Activated T-helper 1 cell treated with anti-CD3 and anti-CD28 coated beads, Interleukin-12 subunit alpha, Interleukin-12 subunit beta, Interleukin-2, Interleukin-4 antibody, amounts not matched to agents 30 ng/mL and 10 ng/mL and 1 ng/mL, durations not matched to agents 14 hours and 24 hours and 36 hours (primary cell): ENCODE results near the gene SAMD10. TPM values are rescaled to one million over a fixed set of nuclear protein-coding genes. Genes with fewer than 3 reads are reported as not detected.

ENCODE experiments used
- DNase-seq: peaks from one replicate; pipeline ENCODE4 v3.0.0; 2021; ENCODE audit warnings: low spot score
- H3K27ac Mint-ChIP-seq: one replicate; pipeline ENCODE4 v1.8.0; 2021; ENCODE audit warnings: mild to moderate bottlenecking, mixed read lengths
- H3K27me3 Mint-ChIP-seq: one replicate; pipeline ENCODE4 v1.8.0; 2022; ENCODE audit warnings: mild to moderate bottlenecking, moderate library complexity, mixed read lengths; ENCODE audit not compliant: insufficient read depth
- H3K36me3 Mint-ChIP-seq: one replicate; pipeline ENCODE4 v1.8.0; 2021; ENCODE audit warnings: low read depth, mixed read lengths
- H3K4me1 Mint-ChIP-seq: one replicate; pipeline ENCODE4 v1.8.0; 2021; ENCODE audit warnings: low read depth, mixed read lengths
- H3K4me3 Mint-ChIP-seq: one replicate; pipeline ENCODE4 v1.8.0; 2021; ENCODE audit warnings: mild to moderate bottlenecking, moderate library complexity, mixed read lengths
- H3K9me3 Mint-ChIP-seq: one replicate; pipeline ENCODE4 v1.8.0; 2021; ENCODE audit warnings: mixed read lengths
- intact Hi-C: fragments of 100-400 bp; cut with micrococcal nuclease; formaldehyde crosslinking; loops from one replicate; pipeline ENCODE4 v1.15.1; 2024
- total RNA-seq: library from RNA; stranded (reverse); gene quantifications from 2 replicates; pipeline ENCODE4 v1.2.3, GENCODE V29; 2022

Gene SAMD10
- total RNA-seq, 1 donor from 2014 or later, result 34.9 TPM

- Mint-ChIP-seq H3K4me1 (peaks cover 30% of the 10 kb centered on the region), H3K4me3 (no peak overlapping the region), H3K9me3 (no peaks in the 10 kb centered on the region), H3K27ac (no peak overlapping the region), H3K36me3 (peaks cover 10% of the 10 kb centered on the region), H3K27me3 (no peaks in the 10 kb centered on the region)
- intact Hi-C loops, result no loop called here
- no peak for DNase-seq
Observed at GRCh38 chr20:63944078-63944941, 35.1 kb downstream of the SAMD10 start.

GRCh38 chr20:63943808-63944077 lies 35.7 kb downstream of the SAMD10 start:
- Mint-ChIP-seq H3K9me3 (no peaks in the 10 kb centered on the region), H3K4me3 (no peak overlapping the region), H3K27me3 (no peaks in the 10 kb centered on the region), H3K27ac (no peak overlapping the region), H3K36me3 (peaks cover 8% of the 10 kb centered on the region), H3K4me1 (peaks cover 24% of the 10 kb centered on the region)
- intact Hi-C loops, result no loop called here
- DNase-seq, result no peak

- no peaks in the 10 kb centered on the region for H3K9me3 Mint-ChIP-seq
- no peak for DNase-seq
- no peak overlapping the region for H3K27ac Mint-ChIP-seq
- peaks cover 19% of the 10 kb centered on the region for H3K4me1 Mint-ChIP-seq
- no peak overlapping the region for H3K4me3 Mint-ChIP-seq
- peaks cover 6% of the 10 kb centered on the region for H3K36me3 Mint-ChIP-seq
- intact Hi-C loops, result no loop called here
- H3K27me3 Mint-ChIP-seq, result no peaks in the 10 kb centered on the region
Observed at GRCh38 chr20:63942969-63943807, 36.3 kb downstream of the SAMD10 start.

GRCh38 chr20:63942250-63942951 lies 37.0 kb downstream of the SAMD10 start:
- no peaks in the 10 kb centered on the region for H3K27me3 Mint-ChIP-seq
- no peaks in the 10 kb centered on the region for H3K9me3 Mint-ChIP-seq
- intact Hi-C loops, result no loop called here
- peak overlapping the region; percentile 59 for H3K4me3 Mint-ChIP-seq
- H3K36me3 Mint-ChIP-seq, result peaks cover 10% of the 10 kb centered on the region
- peaks cover 11% of the 10 kb centered on the region for H3K4me1 Mint-ChIP-seq
- peak overlapping the region; percentile 82 for H3K27ac Mint-ChIP-seq
- DNase-seq, result peak; percentile 51

GRCh38 chr20:63941282-63942081 lies 38.0 kb downstream of the SAMD10 start:
- intact Hi-C loops, result loop anchor here (2.0 kb wide), 1 partner anchor 389 kb away; no protein-coding TSS in a partner anchor
- peaks cover 8% of the 10 kb centered on the region for H3K36me3 Mint-ChIP-seq

GRCh38 chr20:63940472-63941266 lies 38.8 kb downstream of the SAMD10 start:
- no peak overlapping the region for H3K4me3 Mint-ChIP-seq
- H3K4me1 Mint-ChIP-seq, result peaks cover 10% of the 10 kb centered on the region
- no peak overlapping the region for H3K27ac Mint-ChIP-seq
- H3K36me3 Mint-ChIP-seq, result peaks cover 13% of the 10 kb centered on the region
- no peaks in the 10 kb centered on the region for H3K9me3 Mint-ChIP-seq
- H3K27me3 Mint-ChIP-seq, result no peaks in the 10 kb centered on the region
- intact Hi-C loops, result loop anchor here (2.0 kb wide), 1 partner anchor 388 kb away; no protein-coding TSS in a partner anchor
- DNase-seq, result no peak

More at GRCh38 chr20:63941282-63942081, 38.0 kb downstream of the SAMD10 start:
- Mint-ChIP-seq H3K27me3 (no peaks in the 10 kb centered on the region), H3K27ac (peak overlapping the region; percentile 82), H3K4me3 (no peak overlapping the region), H3K4me1 (peaks cover 4% of the 10 kb centered on the region), H3K9me3 (no peaks in the 10 kb centered on the region)
- DNase-seq, result peak; percentile 79

- intact Hi-C loops, result loop anchor here (2.0 kb wide), 1 partner anchor 387 kb away; no protein-coding TSS in a partner anchor
- DNase-seq, result no peak
- peaks cover 15% of the 10 kb centered on the region for H3K36me3 Mint-ChIP-seq
- no peak overlapping the region for H3K27ac Mint-ChIP-seq
- no peaks in the 10 kb centered on the region for H3K27me3 Mint-ChIP-seq
- no peaks in the 10 kb centered on the region for H3K9me3 Mint-ChIP-seq
- H3K4me3 Mint-ChIP-seq, result no peak overlapping the region
- peaks cover 10% of the 10 kb centered on the region for H3K4me1 Mint-ChIP-seq
Observed at GRCh38 chr20:63940071-63940471, 39.4 kb downstream of the SAMD10 start.

- Mint-ChIP-seq H3K4me3 (no peak overlapping the region), H3K4me1 (peaks cover 10% of the 10 kb centered on the region), H3K9me3 (no peaks in the 10 kb centered on the region), H3K27me3 (no peaks in the 10 kb centered on the region), H3K27ac (no peak overlapping the region), H3K36me3 (peaks cover 21% of the 10 kb centered on the region)
- intact Hi-C loops, result no loop called here
- no peak for DNase-seq
Observed at GRCh38 chr20:63939061-63939935, 40.1 kb downstream of the SAMD10 start.

GRCh38 chr20:63937596-63937995 lies 41.8 kb downstream of the SAMD10 start:
- no peak for DNase-seq
- H3K4me1 Mint-ChIP-seq, result peaks cover 10% of the 10 kb centered on the region
- H3K9me3 Mint-ChIP-seq, result no peaks in the 10 kb centered on the region
- no peak overlapping the region for H3K4me3 Mint-ChIP-seq
- no peak overlapping the region for H3K27ac Mint-ChIP-seq
- no peaks in the 10 kb centered on the region for H3K27me3 Mint-ChIP-seq
- intact Hi-C loops, result no loop called here
- peaks cover 21% of the 10 kb centered on the region for H3K36me3 Mint-ChIP-seq

GRCh38 chr20:63935447-63935846 lies 44.0 kb downstream of the SAMD10 start:
- no peak for DNase-seq
- Mint-ChIP-seq H3K4me1 (peaks cover 6% of the 10 kb centered on the region), H3K27ac (no peak overlapping the region), H3K4me3 (no peak overlapping the region), H3K27me3 (no peaks in the 10 kb centered on the region), H3K9me3 (no peaks in the 10 kb centered on the region), H3K36me3 (peaks cover 33% of the 10 kb centered on the region)
- intact Hi-C loops, result no loop called here
